Panc1 (cell line): ENCODE measurements around the gene POLN. TPM values are rescaled to one million over a fixed set of nuclear protein-coding genes. Genes with fewer than 3 reads are reported as not detected.
"Not testable (repeated sequence)": the region's sequence is repeated elsewhere in the genome, so short reads cannot be mapped to it uniquely, and the experiment has no call there.

ENCODE experiments used
- ATAC-seq: fragments of 200-7000 bp; cut with Tn5 transposase; 2 replicates; pipeline ENCODE4 v1.9.1; 2020; ENCODE audit warnings: mild to moderate bottlenecking, moderate library complexity
- BruUV-seq: library from RNA; stranded (reverse); fragments of 400-500 nt; replicated peaks from 2 replicates; lab custom pipeline; 2021; lab: Mats Ljungman, UMichigan
- CTCF ChIA-PET: fragments of 300-600 bp; sonication (Branson Sonifier 250); formaldehyde crosslinking; loops from one replicate; lab custom pipeline; 2022; ENCODE audit warnings: antibody characterized with exemption; lab: Charles Lee
- POLR2A ChIA-PET: fragments of 300-600 bp; sonication (Branson Sonifier 250); formaldehyde crosslinking; loops from one replicate; lab custom pipeline; 2022; ENCODE audit warnings: antibody characterized with exemption; lab: Charles Lee
- DNase-seq: peaks from one replicate; pipeline ENCODE4 v3.0.0-alpha.2; 2010; ENCODE audit warnings: low read depth, low spot score
- H3K27ac ChIP-seq: 2 replicates; pipeline ENCODE4 v1.5.1; 2011; ENCODE audit warnings: mild to moderate bottlenecking, low read length, inconsistent platforms
- H3K27me3 ChIP-seq: fragments of 200-500 bp; sonication (Bioruptor generic); 2 replicates; pipeline ENCODE4 v1.6.0; 2014; ENCODE audit warnings: low read length, inconsistent platforms; ENCODE audit not compliant: control insufficient read depth, insufficient read depth
- H3K36me3 ChIP-seq: fragments of 200-500 bp; sonication (Bioruptor generic); 2 replicates; pipeline ENCODE4 v1.5.1; 2014; ENCODE audit warnings: inconsistent platforms, mild to moderate bottlenecking, low read length, moderate library complexity; ENCODE audit not compliant: control insufficient read depth, insufficient read depth
- H3K4me1 ChIP-seq: 2 replicates; pipeline ENCODE4 v1.5.1; 2011; ENCODE audit warnings: inconsistent platforms, mild to moderate bottlenecking, low read length, moderate library complexity; ENCODE audit not compliant: control insufficient read depth, insufficient read depth
- H3K4me3 ChIP-seq, 2 experiments: 2 replicates each; pipeline ENCODE4 v1.5.1; 2011 to 2012; ENCODE audit warnings: low read depth in 2 of 2, low read length in 2 of 2, mild to moderate bottlenecking in 2 of 2, inconsistent platforms in 1 of 2, moderate library complexity in 1 of 2
- H3K9me3 ChIP-seq: fragments of 200-500 bp; sonication (Bioruptor generic); 2 replicates; pipeline ENCODE4 v1.5.1; 2014; ENCODE audit warnings: low read depth, mild to moderate bottlenecking, inconsistent platforms, low read length, moderate library complexity; ENCODE audit not compliant: control insufficient read depth, insufficient read depth
- CTCF ChIP-seq: fragments of 450-650 bp; IDR thresholded peaks from 2 replicates; pipeline ENCODE4 v1.5.1; 2017; ENCODE audit warnings: mild to moderate bottlenecking
- POLR2AphosphoS5 ChIP-seq: IDR thresholded peaks from 2 replicates; pipeline ENCODE4 v1.6.1; 2012; ENCODE audit warnings: mild to moderate bottlenecking, low read depth, low read length, moderate library complexity
- REST ChIP-seq, 2 experiments: IDR thresholded peaks; 2 replicates each; pipeline ENCODE4 v1.6.1; 2011 to 2012; ENCODE audit warnings: low read depth in 2 of 2, control low read depth in 1 of 2, low read length in 1 of 2, mild to moderate bottlenecking in 1 of 2, moderate library complexity in 1 of 2; ENCODE audit not compliant: insufficient read depth in 1 of 2
- SIN3A ChIP-seq: IDR thresholded peaks from 2 replicates; pipeline ENCODE4 v1.6.1; 2012; ENCODE audit warnings: low read depth, mild to moderate bottlenecking, low read length, moderate library complexity, borderline replicate concordance; ENCODE audit not compliant: insufficient read depth
- TCF7L2 ChIP-seq: IDR thresholded peaks from 2 replicates; pipeline ENCODE4 v1.6.1; 2011; ENCODE audit warnings: mild to moderate bottlenecking, low read depth, low read length, inconsistent platforms
- in situ Hi-C: cut with HindIII; loops from 2 replicates; pipeline ENCODE4 v1.10.0; 2016; ENCODE audit warnings: low sequenced_read_pairs, low pct_unique_long_range_greater_than_20kb
- intact Hi-C: fragments of 100-400 bp; cut with micrococcal nuclease; formaldehyde crosslinking; loops from one replicate; pipeline ENCODE4 v1.10.0; 2022; ENCODE audit not compliant: unreplicated experiment
- total RNA-seq: library from RNA; stranded (reverse); gene quantifications from one replicate; pipeline ENCODE4 v1.2.1, GENCODE V29; 2021; ENCODE audit not compliant: unreplicated experiment

POLN gene
- total RNA-seq, 1 experiment from 2014 or later, result 4.3 TPM

GRCh38 chr4:2212831-2213230, 29.1 kb downstream of the POLN start:
- H3K36me3 ChIP-seq, result no peaks in the 10 kb centered on the region
- ATAC-seq (no peak), DNase-seq (no peak)
- no peaks in the 10 kb centered on the region for H3K4me1 ChIP-seq
- no peak overlapping the region for H3K4me3 ChIP-seq
- H3K27ac ChIP-seq, result no peak overlapping the region
- no peaks in the 10 kb centered on the region for H3K9me3 ChIP-seq
- POLR2A ChIA-PET, result no interaction called here
- CTCF ChIA-PET, result no interaction called here
- intact Hi-C loops (no loop called here), in situ Hi-C loops (no loop called here)
- no TSS peak for BruUV-seq
- H3K27me3 ChIP-seq, result no peaks in the 10 kb centered on the region
- TF ChIP-seq REST (IDR thresholded peaks at IDR 0.05; ENCODE audit: insufficient read depth in 1 of 2, low read depth in 2 of 2, low read length in 1 of 2) (no peak), TCF7L2 (no peak), CTCF (no peak), SIN3A (no peak), POLR2AphosphoS5 (no peak)

GRCh38 chr4:2202789-2203188, 39.1 kb downstream of the POLN start:
- DNase-seq, POLR2A ChIA-PET, H3K27me3 ChIP-seq, ATAC-seq, H3K27ac ChIP-seq, intact Hi-C loops, H3K9me3 ChIP-seq, H3K4me3 ChIP-seq, H3K4me1 ChIP-seq, H3K36me3 ChIP-seq, in situ Hi-C loops, BruUV-seq, CTCF ChIA-PET: not testable (repeated sequence)

GRCh38 chr4:2194496-2194895, 47.4 kb downstream of the POLN start:
- Histone ChIP-seq H3K4me3 (no peak overlapping the region), H3K9me3 (no peaks in the 10 kb centered on the region), H3K36me3 (no peaks in the 10 kb centered on the region; the same call in 1 of the 2 replicates), H3K4me1 (no peaks in the 10 kb centered on the region), H3K27me3 (no peaks in the 10 kb centered on the region), H3K27ac (no peak overlapping the region)
- BruUV-seq, result no TSS peak
- TF ChIP-seq POLR2AphosphoS5 (no peak), REST (IDR thresholded peaks at IDR 0.05; ENCODE audit: insufficient read depth in 1 of 2, low read depth in 2 of 2, low read length in 1 of 2) (no peak), SIN3A (no peak), CTCF (no peak), TCF7L2 (no peak)
- in situ Hi-C loops, result no loop called here
- DNase-seq (no peak), ATAC-seq (no peak)
- CTCF ChIA-PET, result no interaction called here
- POLR2A ChIA-PET, result interaction anchor here (0.5 kb wide), 1 partner anchor 18 kb away, joined by 4 read pairs; no protein-coding TSS in a partner anchor
- intact Hi-C loops, result no loop called here
